ENCODE data around the gene LENG9. TPM values are rescaled to one million over a fixed set of nuclear protein-coding genes. Genes with fewer than 3 reads are reported as not detected.

LENG9 gene
- total RNA-seq, 1 donor from 2014 or later = 1.7 TPM

- no peak for DNase-seq
These were observed 24.3 kb downstream of the LENG9 start for GRCh38 chr19:54439174-54439851.

GRCh38 chr19:54436628-54437252 lies 26.8 kb downstream of the LENG9 start:
- no peak for DNase-seq

- DNase-seq = no peak
These were observed 27.5 kb downstream of the LENG9 start for GRCh38 chr19:54436031-54436523.

GRCh38 chr19:54435551-54436016 lies 28.0 kb downstream of the LENG9 start:
- DNase-seq = no peak

GRCh38 chr19:54434873-54435214 lies 28.7 kb downstream of the LENG9 start:
- DNase-seq = no peak

- DNase-seq = no peak
These were observed 29.3 kb downstream of the LENG9 start for GRCh38 chr19:54434112-54434872.

GRCh38 chr19:54433697-54434096 lies 29.9 kb downstream of the LENG9 start:
- DNase-seq = no peak

- DNase-seq = no peak
These were observed 31.3 kb downstream of the LENG9 start for GRCh38 chr19:54432144-54432738.

GRCh38 chr19:54431255-54431838 lies 32.2 kb downstream of the LENG9 start:
- DNase-seq = no peak

GRCh38 chr19:54430306-54431254 lies 33.0 kb downstream of the LENG9 start:
- peak; percentile 46 for DNase-seq

GRCh38 chr19:54429545-54430227 lies 33.9 kb downstream of the LENG9 start:
- no peak for DNase-seq

- no peak for DNase-seq
These were observed 34.4 kb downstream of the LENG9 start for GRCh38 chr19:54429176-54429495.

- DNase-seq = no peak
These were observed 35.0 kb downstream of the LENG9 start for GRCh38 chr19:54428323-54429175.

- no peak for DNase-seq
These were observed 36.0 kb downstream of the LENG9 start for GRCh38 chr19:54427586-54427985.

- no peak for DNase-seq
These were observed 37.2 kb downstream of the LENG9 start for GRCh38 chr19:54426291-54426931.

- no peak for DNase-seq
These were observed 38.2 kb downstream of the LENG9 start for GRCh38 chr19:54425382-54425723.

GRCh38 chr19:54424660-54425381 lies 38.8 kb downstream of the LENG9 start:
- no peak for DNase-seq

GRCh38 chr19:54424201-54424600 lies 39.4 kb downstream of the LENG9 start:
- no peak for DNase-seq

- DNase-seq = no peak
These were observed 41.4 kb downstream of the LENG9 start for GRCh38 chr19:54422136-54422535.

Measured in skin of body (tissue), 2 donors.